Measurements from ENCODE around the gene CCDC192. TPM values are rescaled to one million over a fixed set of nuclear protein-coding genes. Genes with fewer than 3 reads are reported as not detected.

The CCDC192 gene
- total RNA-seq, 5 donors from 2014 or later (not counting 1 experiment from before 2014, with no cell fraction given) = 0.58 TPM; not detected in 4

DNA sequence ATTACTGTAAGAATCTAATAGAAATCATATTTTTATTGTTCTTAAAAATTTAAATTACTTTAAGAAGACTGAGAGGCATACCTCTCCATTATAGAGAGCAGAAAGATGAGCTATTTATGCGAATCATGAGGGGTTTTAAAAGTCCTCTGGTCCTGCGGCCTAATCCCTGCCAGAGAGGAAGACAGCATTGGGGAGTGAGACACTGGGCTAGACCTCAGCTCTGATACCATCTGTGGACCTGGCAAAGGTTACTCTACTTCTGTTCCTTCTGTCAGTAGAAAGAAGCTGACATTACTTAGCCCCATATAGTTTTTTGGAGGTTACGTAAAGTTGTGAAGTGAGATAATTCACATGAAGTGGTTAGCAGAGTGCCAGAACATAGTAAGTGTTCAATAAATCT is 103.6 kb downstream of the CCDC192 start:
- H3K4me1 Mint-ChIP-seq = no peaks in the 10 kb centered on the region
- no peaks in the 10 kb centered on the region for H3K9me3 Mint-ChIP-seq
- ChIA-PET CTCF (no interaction called here), POLR2A (interaction anchor here in 1 of 2 donors (0.7 kb wide), 1 partner anchor 9 kb away, joined by 3 read pairs; no protein-coding TSS in a partner anchor)
- no peak overlapping the region for H3K27ac ChIP-seq (ENCODE audit: low read length)
- no peaks in the 10 kb centered on the region for H3K36me3 ChIP-seq (ENCODE audit: control insufficient read depth in 2 of 2, extremely low read depth in 1 of 2, insufficient read depth in 1 of 2, low read length in 1 of 2)
- 78% methylated on average over 1 of the region's 3 CpGs for WGBS (ENCODE audit: insufficient coverage)
- peaks cover 0 to 14% of the 10 kb centered on the region in 2 donors for H3K27me3 Mint-ChIP-seq
- H3K36me3 Mint-ChIP-seq = no peaks in the 10 kb centered on the region
- ATAC-seq (replicated peaks in 1 of 4) (no peak), DNase-seq (no peak)
- no peaks in the 10 kb centered on the region for H3K4me1 ChIP-seq (ENCODE audit: control insufficient read depth in 1 of 2, extremely low read depth in 1 of 2, insufficient read depth in 2 of 2, low read length in 2 of 2)
- no peak overlapping the region for H3K27ac Mint-ChIP-seq
- H3K4me3 ChIP-seq (ENCODE audit: control insufficient read depth in 1 of 2, extremely low read depth in 1 of 2, low read length in 1 of 2) = no peak overlapping the region
- H3K27me3 ChIP-seq (replicated peaks in 1 of 2; ENCODE audit: control insufficient read depth in 2 of 2, extremely low read depth in 1 of 2, insufficient read depth in 2 of 2, low read length in 1 of 2) = no peaks in the 10 kb centered on the region
- H3K9me3 ChIP-seq = no peaks in the 10 kb centered on the region
- H3K4me3 Mint-ChIP-seq = no peak overlapping the region

DNA sequence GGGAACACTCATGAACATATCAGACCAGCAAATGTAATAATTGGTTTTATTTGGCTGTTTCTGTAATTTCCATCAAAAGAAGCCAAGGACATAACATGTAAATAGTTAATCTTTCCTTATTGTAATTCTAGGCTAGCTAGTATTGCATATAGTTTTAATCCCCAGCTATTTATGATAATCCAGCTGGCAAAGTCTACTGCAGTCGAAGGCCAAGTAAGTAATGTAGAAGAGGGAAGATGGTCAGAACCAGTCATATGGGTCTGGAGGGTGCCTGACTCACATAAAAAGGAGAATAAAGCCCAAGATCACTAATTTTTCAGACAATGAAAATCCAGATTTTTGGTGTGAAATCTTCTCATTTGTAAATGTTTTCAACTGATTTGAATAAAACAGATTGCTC is 106.3 kb downstream of the CCDC192 start:
- DNase-seq (no peak), ATAC-seq (replicated peaks in 1 of 4) (no peak)
- H3K36me3 Mint-ChIP-seq = no peaks in the 10 kb centered on the region
- WGBS (ENCODE audit: insufficient coverage) = no CpG with 5 or more reads among the region's 1 CpG
- H3K9me3 Mint-ChIP-seq = no peaks in the 10 kb centered on the region
- H3K27me3 Mint-ChIP-seq = peaks cover 3 to 28% of the 10 kb centered on the region in 2 donors
- no peak overlapping the region for H3K27ac Mint-ChIP-seq
- ChIA-PET CTCF (no interaction called here), POLR2A (no interaction called here)
- no peak overlapping the region for H3K4me3 ChIP-seq (ENCODE audit: control insufficient read depth in 1 of 2, extremely low read depth in 1 of 2, low read length in 1 of 2)
- no peaks in the 10 kb centered on the region for H3K9me3 ChIP-seq
- H3K36me3 ChIP-seq (ENCODE audit: control insufficient read depth in 2 of 2, extremely low read depth in 1 of 2, insufficient read depth in 1 of 2, low read length in 1 of 2) = no peaks in the 10 kb centered on the region
- no peak overlapping the region for H3K27ac ChIP-seq (ENCODE audit: low read length)
- no peaks in the 10 kb centered on the region for H3K4me1 ChIP-seq (ENCODE audit: control insufficient read depth in 1 of 2, extremely low read depth in 1 of 2, insufficient read depth in 2 of 2, low read length in 2 of 2)
- H3K4me3 Mint-ChIP-seq = no peak overlapping the region
- H3K4me1 Mint-ChIP-seq = no peaks in the 10 kb centered on the region
- no peaks in the 10 kb centered on the region for H3K27me3 ChIP-seq (replicated peaks in 1 of 2; ENCODE audit: control insufficient read depth in 2 of 2, extremely low read depth in 1 of 2, insufficient read depth in 2 of 2, low read length in 1 of 2)

DNA sequence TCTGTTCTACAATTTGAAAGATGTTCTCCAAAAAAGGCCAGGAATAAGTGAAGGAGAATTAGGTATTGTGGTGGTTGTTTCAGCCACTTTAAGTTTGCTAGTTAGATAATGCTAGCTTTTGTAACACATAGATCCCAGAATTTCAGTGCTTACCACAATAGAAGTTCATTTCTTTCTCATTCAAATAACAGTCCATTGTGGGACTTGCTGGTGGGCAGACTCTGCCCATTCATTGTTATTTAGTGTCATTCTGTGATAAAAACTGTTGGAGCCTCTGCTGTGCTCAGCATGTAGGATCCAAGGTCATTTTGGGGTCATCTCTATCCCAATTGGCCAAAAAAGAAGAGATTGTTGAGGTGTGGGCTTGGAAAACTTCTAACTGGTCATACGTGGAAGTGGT is 106.8 kb downstream of the CCDC192 start:
- WGBS (ENCODE audit: insufficient coverage) = no CpG with 5 or more reads among the region's 1 CpG
- Histone ChIP-seq H3K27me3 (replicated peaks in 1 of 2; ENCODE audit: control insufficient read depth in 2 of 2, extremely low read depth in 1 of 2, insufficient read depth in 2 of 2, low read length in 1 of 2) (no peaks in the 10 kb centered on the region), H3K4me1 (ENCODE audit: control insufficient read depth in 1 of 2, extremely low read depth in 1 of 2, insufficient read depth in 2 of 2, low read length in 2 of 2) (no peaks in the 10 kb centered on the region), H3K9me3 (no peaks in the 10 kb centered on the region), H3K27ac (ENCODE audit: low read length) (no peak overlapping the region), H3K36me3 (ENCODE audit: control insufficient read depth in 2 of 2, extremely low read depth in 1 of 2, insufficient read depth in 1 of 2, low read length in 1 of 2) (no peaks in the 10 kb centered on the region), H3K4me3 (ENCODE audit: control insufficient read depth in 1 of 2, extremely low read depth in 1 of 2, low read length in 1 of 2) (no peak overlapping the region)
- Mint-ChIP-seq H3K27ac (no peak overlapping the region), H3K27me3 (peaks cover 3 to 28% of the 10 kb centered on the region in 2 donors), H3K9me3 (no peaks in the 10 kb centered on the region), H3K36me3 (no peaks in the 10 kb centered on the region), H3K4me1 (no peaks in the 10 kb centered on the region), H3K4me3 (no peak overlapping the region)
- DNase-seq (no peak), ATAC-seq (replicated peaks in 1 of 4) (no peak)
- ChIA-PET POLR2A (no interaction called here), CTCF (no interaction called here)

DNA sequence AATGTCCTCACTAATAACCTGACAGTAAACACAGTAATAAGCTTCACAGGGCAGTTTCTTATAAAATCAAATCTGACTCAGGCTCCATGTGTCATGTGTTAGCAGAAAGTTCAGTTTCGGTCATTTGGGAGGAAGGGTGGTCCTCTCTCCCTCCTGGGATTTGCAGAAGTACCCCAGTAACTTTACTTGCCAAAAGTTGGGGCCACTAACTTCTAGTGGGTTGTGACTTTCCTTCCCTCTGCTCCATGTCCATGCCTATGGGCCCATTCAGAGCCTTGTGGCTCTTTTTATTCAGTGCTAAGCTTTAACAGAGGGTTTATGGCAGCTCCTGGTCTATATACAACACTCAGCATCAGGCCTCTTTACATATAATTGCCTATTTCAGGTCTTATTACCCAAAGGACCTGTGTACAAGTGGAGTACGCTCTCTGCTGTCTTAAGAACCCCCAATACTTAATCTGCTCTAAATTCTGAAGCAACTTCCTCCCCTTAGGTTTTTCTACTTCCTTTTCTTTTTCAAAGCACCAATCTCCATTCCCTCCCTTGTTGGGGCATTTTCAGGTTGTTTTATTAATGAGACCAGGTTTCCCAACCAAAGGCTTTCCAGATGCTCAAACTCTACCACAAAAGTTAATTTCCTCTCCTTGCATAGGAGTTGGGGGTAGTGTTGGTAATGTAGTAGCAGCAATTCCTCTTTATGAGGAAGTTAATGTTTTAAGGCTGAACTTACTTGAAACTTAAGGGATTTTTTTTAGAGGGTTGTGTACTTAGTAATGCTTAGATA is 107.7 kb downstream of the CCDC192 start:
- DNase-seq = no peak
- no peaks in the 10 kb centered on the region for H3K27me3 ChIP-seq (replicated peaks in 1 of 2; ENCODE audit: control insufficient read depth in 2 of 2, extremely low read depth in 1 of 2, insufficient read depth in 2 of 2, low read length in 1 of 2)
- 63% methylated on average over 1 of the region's 2 CpGs for WGBS (ENCODE audit: insufficient coverage)
- Mint-ChIP-seq H3K9me3 (no peaks in the 10 kb centered on the region), H3K27me3 (peaks cover 3 to 28% of the 10 kb centered on the region in 2 donors), H3K36me3 (no peaks in the 10 kb centered on the region), H3K27ac (no peak overlapping the region), H3K4me3 (no peak overlapping the region), H3K4me1 (no peaks in the 10 kb centered on the region)
- H3K4me1 ChIP-seq (ENCODE audit: control insufficient read depth in 1 of 2, extremely low read depth in 1 of 2, insufficient read depth in 2 of 2, low read length in 2 of 2) = no peaks in the 10 kb centered on the region
- H3K9me3 ChIP-seq = no peaks in the 10 kb centered on the region
- ChIA-PET CTCF (no interaction called here), POLR2A (no interaction called here)
- H3K27ac ChIP-seq (ENCODE audit: low read length) = no peak overlapping the region
- no peak for ATAC-seq (replicated peaks in 1 of 4)
- H3K4me3 ChIP-seq (ENCODE audit: control insufficient read depth in 1 of 2, extremely low read depth in 1 of 2, low read length in 1 of 2) = no peak overlapping the region
- H3K36me3 ChIP-seq (ENCODE audit: control insufficient read depth in 2 of 2, extremely low read depth in 1 of 2, insufficient read depth in 1 of 2, low read length in 1 of 2) = no peaks in the 10 kb centered on the region

DNA sequence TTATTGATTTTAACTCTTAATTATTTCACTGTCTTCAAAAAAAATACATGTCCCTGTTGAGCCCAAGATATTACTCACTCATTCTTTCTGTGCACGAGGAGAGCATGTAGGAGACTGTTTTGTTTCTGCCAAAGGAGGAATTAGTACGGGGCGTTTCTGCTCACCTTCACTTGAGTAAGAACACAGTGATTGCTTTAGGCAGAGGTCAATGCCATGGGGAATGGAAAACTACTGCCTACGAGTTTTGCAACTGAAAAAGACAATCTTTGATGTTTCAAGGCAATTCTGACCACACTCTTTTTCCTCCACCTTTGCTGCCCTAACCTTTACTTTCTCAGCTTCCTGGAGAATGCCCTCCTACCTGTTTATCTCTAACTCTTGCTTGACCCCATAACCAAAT is 109.4 kb downstream of the CCDC192 start:
- no peaks in the 10 kb centered on the region for H3K36me3 ChIP-seq (ENCODE audit: control insufficient read depth in 2 of 2, extremely low read depth in 1 of 2, insufficient read depth in 1 of 2, low read length in 1 of 2)
- no peak overlapping the region for H3K4me3 ChIP-seq (ENCODE audit: control insufficient read depth in 1 of 2, extremely low read depth in 1 of 2, low read length in 1 of 2)
- no peaks in the 10 kb centered on the region for H3K36me3 Mint-ChIP-seq
- no peak overlapping the region for H3K27ac ChIP-seq (ENCODE audit: low read length)
- H3K9me3 Mint-ChIP-seq = no peaks in the 10 kb centered on the region
- no peak overlapping the region for H3K4me3 Mint-ChIP-seq
- peaks cover 3 to 28% of the 10 kb centered on the region in 2 donors for H3K27me3 Mint-ChIP-seq
- no peak for DNase-seq
- no CpG with 5 or more reads among the region's 4 CpGs for WGBS (ENCODE audit: insufficient coverage)
- no peak overlapping the region for H3K27ac Mint-ChIP-seq
- ChIA-PET POLR2A (no interaction called here), CTCF (no interaction called here)
- ATAC-seq (replicated peaks in 1 of 4) = no peak
- no peaks in the 10 kb centered on the region for H3K27me3 ChIP-seq (replicated peaks in 1 of 2; ENCODE audit: control insufficient read depth in 2 of 2, extremely low read depth in 1 of 2, insufficient read depth in 2 of 2, low read length in 1 of 2)
- no peaks in the 10 kb centered on the region for H3K9me3 ChIP-seq
- H3K4me1 ChIP-seq (ENCODE audit: control insufficient read depth in 1 of 2, extremely low read depth in 1 of 2, insufficient read depth in 2 of 2, low read length in 2 of 2) = no peaks in the 10 kb centered on the region
- no peaks in the 10 kb centered on the region for H3K4me1 Mint-ChIP-seq

DNA sequence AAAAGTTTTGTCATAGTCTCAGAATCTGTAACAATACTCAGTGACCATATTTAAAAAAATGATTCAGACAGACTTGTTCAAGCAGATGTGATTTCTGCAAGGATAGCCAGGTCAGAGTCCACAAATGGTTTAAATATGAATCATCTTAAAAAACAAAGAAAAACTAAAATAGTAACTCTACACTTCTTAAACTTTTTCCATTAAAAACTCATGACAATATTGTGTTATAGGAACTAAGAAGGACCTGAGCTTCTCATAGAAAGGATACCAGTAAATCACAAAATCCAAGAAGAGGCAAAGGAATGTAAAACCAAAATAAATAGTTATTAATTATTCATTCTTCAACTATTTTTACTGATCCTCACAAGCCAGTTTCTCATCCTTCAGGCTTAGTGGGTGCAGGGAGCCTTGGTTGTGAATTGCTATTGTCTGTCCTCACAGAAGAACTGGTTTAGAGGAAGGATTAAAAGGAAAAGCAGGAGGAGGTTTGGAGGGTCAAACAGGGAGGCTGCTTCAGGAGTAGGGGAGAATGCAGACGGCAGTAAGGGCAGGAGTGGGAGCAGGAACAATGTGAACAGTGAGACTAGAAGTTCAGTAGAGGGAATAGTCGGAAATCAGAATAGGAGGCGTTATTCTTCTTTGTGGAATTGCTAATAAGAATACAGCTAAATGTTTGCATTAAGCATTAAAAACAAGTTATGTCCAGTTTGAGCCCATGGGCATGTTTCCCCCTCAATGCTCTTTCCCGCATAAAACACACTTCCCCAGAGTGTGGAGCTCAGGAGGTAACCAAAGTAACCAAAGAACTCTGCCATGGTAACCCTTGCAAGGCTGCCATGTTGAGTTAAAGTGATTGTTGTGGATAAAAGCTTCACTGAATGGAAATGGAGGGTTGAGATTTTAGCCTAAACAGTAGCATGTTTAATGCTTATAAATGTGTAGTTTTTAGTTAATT is 110.7 kb downstream of the CCDC192 start:
- no peak for ATAC-seq (replicated peaks in 1 of 4)
- Histone ChIP-seq H3K27ac (ENCODE audit: low read length) (no peak overlapping the region), H3K36me3 (ENCODE audit: control insufficient read depth in 2 of 2, extremely low read depth in 1 of 2, insufficient read depth in 1 of 2, low read length in 1 of 2) (no peaks in the 10 kb centered on the region), H3K4me1 (ENCODE audit: control insufficient read depth in 1 of 2, extremely low read depth in 1 of 2, insufficient read depth in 2 of 2, low read length in 2 of 2) (no peaks in the 10 kb centered on the region), H3K27me3 (replicated peaks in 1 of 2; ENCODE audit: control insufficient read depth in 2 of 2, extremely low read depth in 1 of 2, insufficient read depth in 2 of 2, low read length in 1 of 2) (no peaks in the 10 kb centered on the region), H3K9me3 (no peaks in the 10 kb centered on the region), H3K4me3 (ENCODE audit: control insufficient read depth in 1 of 2, extremely low read depth in 1 of 2, low read length in 1 of 2) (no peak overlapping the region)
- CTCF ChIA-PET = no interaction called here
- Mint-ChIP-seq H3K27ac (no peak overlapping the region), H3K27me3 (peaks cover 5 to 25% of the 10 kb centered on the region in 2 donors), H3K36me3 (no peaks in the 10 kb centered on the region), H3K4me1 (no peaks in the 10 kb centered on the region), H3K4me3 (no peak overlapping the region), H3K9me3 (no peaks in the 10 kb centered on the region)
- WGBS (ENCODE audit: insufficient coverage) = 14% methylated on average over 1 of the region's 4 CpGs
- no peak for DNase-seq
- POLR2A ChIA-PET = no interaction called here

Measured in T-cell (primary cell).